B cell (primary cell): ENCODE data around the gene FBXL4.

ENCODE experiments used
- EZH2 ChIP-seq: IDR thresholded peaks from 2 replicates; pipeline ENCODE4 v1.6.1; 2012; ENCODE audit warnings: borderline replicate concordance, low read depth, mild to moderate bottlenecking, moderate library complexity, low read length; ENCODE audit not compliant: insufficient read depth, poor library complexity, severe bottlenecking
- TF ChIP-seq, protein P1 (sequence below): fragments of 200-600 bp; IDR thresholded peaks from one replicate; pipeline ENCODE4 v1.8.0; 2022; ENCODE audit warnings: antibody characterized with exemption, mild to moderate bottlenecking

DNA sequence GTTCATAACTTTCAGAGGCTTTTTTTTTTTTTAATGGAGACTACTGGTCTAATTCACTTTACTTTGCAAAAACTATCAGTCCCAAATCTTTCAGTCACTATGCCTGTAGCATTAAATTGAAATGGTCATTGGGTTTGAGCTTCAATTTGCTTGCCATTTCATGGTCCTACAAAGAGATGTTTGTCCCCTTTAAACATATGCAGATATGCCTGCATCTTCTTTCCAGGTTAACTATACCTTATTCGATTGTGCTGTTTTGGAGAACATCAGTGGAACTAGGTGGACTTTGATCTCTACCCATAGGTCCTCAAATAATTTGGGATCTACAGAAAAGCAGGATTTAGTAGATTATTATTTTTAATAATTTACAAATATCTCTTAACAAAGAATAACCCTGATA is 108.8 kb downstream of the FBXL4 start:
- TF ChIP-seq, protein P1, sequence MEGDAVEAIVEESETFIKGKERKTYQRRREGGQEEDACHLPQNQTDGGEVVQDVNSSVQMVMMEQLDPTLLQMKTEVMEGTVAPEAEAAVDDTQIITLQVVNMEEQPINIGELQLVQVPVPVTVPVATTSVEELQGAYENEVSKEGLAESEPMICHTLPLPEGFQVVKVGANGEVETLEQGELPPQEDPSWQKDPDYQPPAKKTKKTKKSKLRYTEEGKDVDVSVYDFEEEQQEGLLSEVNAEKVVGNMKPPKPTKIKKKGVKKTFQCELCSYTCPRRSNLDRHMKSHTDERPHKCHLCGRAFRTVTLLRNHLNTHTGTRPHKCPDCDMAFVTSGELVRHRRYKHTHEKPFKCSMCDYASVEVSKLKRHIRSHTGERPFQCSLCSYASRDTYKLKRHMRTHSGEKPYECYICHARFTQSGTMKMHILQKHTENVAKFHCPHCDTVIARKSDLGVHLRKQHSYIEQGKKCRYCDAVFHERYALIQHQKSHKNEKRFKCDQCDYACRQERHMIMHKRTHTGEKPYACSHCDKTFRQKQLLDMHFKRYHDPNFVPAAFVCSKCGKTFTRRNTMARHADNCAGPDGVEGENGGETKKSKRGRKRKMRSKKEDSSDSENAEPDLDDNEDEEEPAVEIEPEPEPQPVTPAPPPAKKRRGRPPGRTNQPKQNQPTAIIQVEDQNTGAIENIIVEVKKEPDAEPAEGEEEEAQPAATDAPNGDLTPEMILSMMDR: no peak
- TF ChIP-seq EZH2: no peak
